ENCODE results near the gene PFN3. TPM values are rescaled to one million over a fixed set of nuclear protein-coding genes. Genes with fewer than 3 reads are reported as not detected.

The PFN3 gene
- total and polyA plus RNA-seq, 11 donors, result not detected

DNA sequence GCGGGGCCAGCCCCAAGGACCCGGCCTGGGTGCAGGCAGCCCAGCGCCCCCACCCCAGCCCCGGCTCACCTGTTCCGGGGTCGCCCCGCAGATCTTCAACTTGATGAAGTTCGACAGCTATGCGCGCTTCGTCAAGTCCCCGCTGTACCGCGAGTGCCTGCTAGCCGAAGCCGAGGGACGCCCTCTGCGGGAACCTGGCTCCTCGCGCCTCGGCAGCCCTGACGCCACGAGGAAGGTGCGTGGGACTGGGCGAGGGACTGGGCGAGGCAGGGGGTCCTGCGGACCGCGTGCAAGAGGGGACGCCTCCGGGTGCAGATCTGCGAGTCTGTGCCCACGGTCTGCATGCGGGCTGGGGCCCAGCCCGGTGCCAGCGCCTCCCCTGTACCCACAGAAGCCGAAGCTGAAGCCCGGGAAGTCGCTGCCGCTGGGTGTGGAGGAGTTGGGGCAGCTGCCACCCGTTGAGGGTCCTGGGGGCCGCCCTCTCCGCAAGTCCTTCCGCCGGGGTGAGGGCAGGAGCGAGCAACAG is 33.1 kb downstream of the PFN3 start:
- WGBS, 4 donors, result 14 to 25% (median 20%) methylated on average over 15 to 46 of the region's 46 CpGs
- Histone ChIP-seq H3K9me3 (no peaks in the 10 kb centered on the region), H3K27me3 (no peaks in the 10 kb centered on the region), H3K27ac (peak overlapping the region in 11 of 12 donors; percentile 34 to 93 (median 79)), H3K4me1 (peaks cover 0 to 83% (median 35%) of the 10 kb centered on the region in 12 donors), H3K36me3 (peaks cover 0 to 17% (median 0%) of the 10 kb centered on the region in 9 donors), H3K4me3 (peak overlapping the region; percentile 9 to 71 (median 58))
- no peak for TF ChIP-seq POLR2A (IDR thresholded peaks at IDR 0.05)
- TF ChIP-seq, protein P1, sequence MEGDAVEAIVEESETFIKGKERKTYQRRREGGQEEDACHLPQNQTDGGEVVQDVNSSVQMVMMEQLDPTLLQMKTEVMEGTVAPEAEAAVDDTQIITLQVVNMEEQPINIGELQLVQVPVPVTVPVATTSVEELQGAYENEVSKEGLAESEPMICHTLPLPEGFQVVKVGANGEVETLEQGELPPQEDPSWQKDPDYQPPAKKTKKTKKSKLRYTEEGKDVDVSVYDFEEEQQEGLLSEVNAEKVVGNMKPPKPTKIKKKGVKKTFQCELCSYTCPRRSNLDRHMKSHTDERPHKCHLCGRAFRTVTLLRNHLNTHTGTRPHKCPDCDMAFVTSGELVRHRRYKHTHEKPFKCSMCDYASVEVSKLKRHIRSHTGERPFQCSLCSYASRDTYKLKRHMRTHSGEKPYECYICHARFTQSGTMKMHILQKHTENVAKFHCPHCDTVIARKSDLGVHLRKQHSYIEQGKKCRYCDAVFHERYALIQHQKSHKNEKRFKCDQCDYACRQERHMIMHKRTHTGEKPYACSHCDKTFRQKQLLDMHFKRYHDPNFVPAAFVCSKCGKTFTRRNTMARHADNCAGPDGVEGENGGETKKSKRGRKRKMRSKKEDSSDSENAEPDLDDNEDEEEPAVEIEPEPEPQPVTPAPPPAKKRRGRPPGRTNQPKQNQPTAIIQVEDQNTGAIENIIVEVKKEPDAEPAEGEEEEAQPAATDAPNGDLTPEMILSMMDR (IDR thresholded peaks at IDR 0.05), result peak in 1 of 12 donors; percentile 26
- peak in 2 of 4 donors; percentile 2 to 5 for ATAC-seq
- intact Hi-C loops (cut with DNase I), result loop anchor here in 1 of 10 donors (10.0 kb wide), 1 partner anchor 53 kb away; the partner anchor contains the start of gene MXD3
- no peak for DNase-seq

DNA sequence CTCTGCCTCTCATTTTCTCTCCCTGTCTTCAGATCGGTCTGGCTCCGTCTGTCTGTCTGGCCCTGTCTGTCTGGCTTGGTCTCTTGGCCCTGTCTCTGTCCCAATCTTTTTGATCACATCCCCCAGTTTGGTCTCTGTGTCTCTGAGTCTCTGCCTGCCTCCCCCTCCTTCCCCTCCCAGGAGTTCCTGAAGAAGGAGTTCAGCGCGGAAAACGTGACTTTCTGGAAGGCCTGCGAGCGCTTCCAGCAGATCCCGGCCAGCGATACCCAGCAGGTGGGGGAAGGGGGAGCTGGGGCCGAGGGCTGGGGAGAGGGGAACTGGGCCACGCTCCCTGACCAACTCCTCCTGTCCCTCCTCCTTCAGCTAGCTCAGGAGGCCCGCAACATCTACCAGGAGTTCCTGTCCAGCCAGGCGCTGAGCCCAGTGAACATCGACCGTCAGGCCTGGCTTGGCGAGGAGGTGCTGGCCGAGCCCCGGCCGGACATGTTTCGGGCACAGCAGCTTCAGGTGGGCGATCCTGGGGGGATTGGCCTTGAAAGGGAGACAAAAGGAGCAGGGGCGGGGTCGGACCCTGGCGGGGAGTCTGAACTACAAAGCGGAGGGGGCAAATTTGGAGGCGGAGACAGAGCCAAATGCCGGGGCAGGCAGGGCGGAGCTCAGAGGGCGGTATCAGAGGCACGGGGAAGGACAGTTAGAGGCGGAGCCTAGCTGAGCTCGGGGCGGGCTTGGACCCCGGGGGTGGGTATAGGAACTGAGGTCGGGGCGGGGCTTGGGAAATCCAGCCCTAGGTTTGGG is 33.7 kb downstream of the PFN3 start:
- TF ChIP-seq, protein P1 (IDR thresholded peaks at IDR 0.05), result no peak
- peak in 1 of 2 donors; percentile 25 for TF ChIP-seq POLR2A (IDR thresholded peaks at IDR 0.05)
- peaks cover 0 to 83% (median 35%) of the 10 kb centered on the region in 12 donors for H3K4me1 ChIP-seq
- ATAC-seq, result peak; percentile 87 to 91 (median 88)
- intact Hi-C loops (cut with DNase I), result loop anchor here in 1 of 10 donors (10.0 kb wide), 1 partner anchor 52 kb away; the partner anchor contains the start of gene MXD3
- peak overlapping the region; percentile 67 to 93 (median 82) for H3K27ac ChIP-seq
- no peaks in the 10 kb centered on the region for H3K9me3 ChIP-seq
- 14 to 26% (median 19%) methylated on average over 30 to 36 of the region's 36 CpGs for WGBS, 4 donors
- no peaks in the 10 kb centered on the region for H3K27me3 ChIP-seq
- peaks cover 0 to 17% (median 0%) of the 10 kb centered on the region in 9 donors for H3K36me3 ChIP-seq
- DNase-seq, result peak; percentile 90 to 92 (median 91)
- H3K4me3 ChIP-seq, result peak overlapping the region; percentile 9 to 71 (median 58)

DNA sequence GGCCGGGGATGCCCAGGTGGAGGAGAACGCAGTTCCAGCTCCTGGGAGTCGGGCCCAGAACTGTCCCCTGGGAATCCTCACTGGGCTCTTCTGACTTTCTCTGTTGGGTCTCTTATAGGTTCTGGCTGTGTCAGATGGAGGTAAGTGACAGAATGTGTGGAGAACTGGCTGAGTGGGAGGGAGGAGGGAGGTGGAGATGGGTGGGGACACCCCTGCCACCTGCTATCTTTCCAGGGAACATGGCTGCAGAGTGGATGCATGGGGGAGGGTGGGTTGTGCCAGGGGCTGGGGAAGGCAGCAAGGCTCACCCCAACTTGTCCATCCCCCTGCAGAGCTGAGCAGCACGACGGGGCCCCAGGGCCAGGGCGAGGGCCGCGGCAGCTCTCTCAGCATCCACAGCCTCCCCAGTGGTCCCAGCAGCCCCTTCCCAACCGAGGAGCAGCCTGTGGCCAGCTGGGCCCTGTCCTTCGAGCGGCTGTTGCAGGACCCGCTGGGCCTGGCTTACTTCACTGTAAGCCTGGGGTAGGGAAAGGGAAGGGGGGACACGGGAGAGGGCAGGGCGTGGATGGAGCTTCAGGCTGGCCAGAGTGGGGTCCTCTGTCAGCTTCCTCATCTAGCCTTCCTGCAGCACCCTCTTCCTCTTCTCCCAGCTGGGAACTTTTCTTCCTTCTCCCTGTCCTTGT is 34.5 kb downstream of the PFN3 start:
- intact Hi-C loops (cut with DNase I), result loop anchor here in 1 of 10 donors (10.0 kb wide), 1 partner anchor 51 kb away; the partner anchor contains the start of gene MXD3

More for the DNA sequence above, 34.5 kb downstream of the PFN3 start:
- TF ChIP-seq, protein P1 (IDR thresholded peaks at IDR 0.05), result no peak
- TF ChIP-seq POLR2A (IDR thresholded peaks at IDR 0.05), result no peak
- no peaks in the 10 kb centered on the region for H3K27me3 ChIP-seq
- H3K27ac ChIP-seq, result peak overlapping the region in 10 of 12 donors; percentile 67 to 93 (median 82)
- no peak for ATAC-seq
- peaks cover 0 to 17% (median 0%) of the 10 kb centered on the region in 9 donors for H3K36me3 ChIP-seq
- DNase-seq, result peak in 1 of 5 donors; percentile 52
- no peaks in the 10 kb centered on the region for H3K9me3 ChIP-seq
- H3K4me1 ChIP-seq, result peaks cover 0 to 83% (median 35%) of the 10 kb centered on the region in 12 donors
- H3K4me3 ChIP-seq, result peak overlapping the region in 3 of 12 donors; percentile 65 to 71 (median 65)
- WGBS, 4 donors, result 71 to 83% (median 82%) methylated on average over 9 to 14 of the region's 14 CpGs
